Measurements from ENCODE around the gene ADM. TPM values are rescaled to one million over a fixed set of nuclear protein-coding genes. Genes with fewer than 3 reads are reported as not detected.

ADM gene
- total and polyA plus RNA-seq, 2 experiments from 2014 or later = 75.8 to 95.9 TPM

GRCh38 chr11:10293423-10294289 lies 11.2 kb upstream of the ADM start, which contains the start of gene SBF2:
Gene SBF2 (minus strand): TSS chr11:10294219. CDS start chr11:10294069, 150 bp downstream.
- Histone ChIP-seq H3K27ac (ENCODE audit: low read depth) (peak within 1 kb of the TSS; percentile 99), H3K4me3 (peak within 1 kb of the TSS; percentile 93), H3F3A (replicated peaks; ENCODE audit: low read depth) (no peaks in the 10 kb centered on the region), H3K27me3 (ENCODE audit: insufficient read depth) (no peaks in the 10 kb centered on the region), H4K20me1 (replicated peaks; ENCODE audit: insufficient read depth) (peaks cover 12% of the 10 kb centered on the region; the same call in 1 of the 2 replicates), H3K4me2 (peak within 1 kb of the TSS; percentile 92), H3K36me3 (ENCODE audit: insufficient read depth) (no peaks in the 10 kb centered on the region), H3K79me2 (replicated peaks; ENCODE audit: insufficient read depth) (peaks cover 38% of the 10 kb centered on the region), H2AFZ (peak within 1 kb of the TSS; percentile 93), H3K9me2 (ENCODE audit: insufficient read depth) (no peaks in the 10 kb centered on the region), H3K4me1 (ENCODE audit: insufficient read depth) (peaks cover 43% of the 10 kb centered on the region)
- Mint-ChIP-seq H3K27me3 (ENCODE audit: insufficient read depth, low read depth, poor library complexity) (peaks cover 3% of the 10 kb centered on the region), H3K4me3 (peak within 1 kb of the TSS; percentile 90), H3K4me1 (peaks cover 45% of the 10 kb centered on the region), H3K9me3 (no peaks in the 10 kb centered on the region; the same call in 1 of the 3 replicates), H3K27ac (peak within 1 kb of the TSS; percentile 95; the same call in 1 of the 2 replicates), H3K36me3 (ENCODE audit: low read depth) (peaks cover 12% of the 10 kb centered on the region)
- TF ChIP-seq REST (IDR thresholded peaks at IDR 0.05; ENCODE audit: unreplicated experiment) = peak; percentile 15
- peak; percentile 57 for TF ChIP-seq CREB1 (CRISPR knock-in tag; IDR thresholded peaks at IDR 0.05; ENCODE audit: low read depth)
- TF ChIP-seq, protein P1, sequence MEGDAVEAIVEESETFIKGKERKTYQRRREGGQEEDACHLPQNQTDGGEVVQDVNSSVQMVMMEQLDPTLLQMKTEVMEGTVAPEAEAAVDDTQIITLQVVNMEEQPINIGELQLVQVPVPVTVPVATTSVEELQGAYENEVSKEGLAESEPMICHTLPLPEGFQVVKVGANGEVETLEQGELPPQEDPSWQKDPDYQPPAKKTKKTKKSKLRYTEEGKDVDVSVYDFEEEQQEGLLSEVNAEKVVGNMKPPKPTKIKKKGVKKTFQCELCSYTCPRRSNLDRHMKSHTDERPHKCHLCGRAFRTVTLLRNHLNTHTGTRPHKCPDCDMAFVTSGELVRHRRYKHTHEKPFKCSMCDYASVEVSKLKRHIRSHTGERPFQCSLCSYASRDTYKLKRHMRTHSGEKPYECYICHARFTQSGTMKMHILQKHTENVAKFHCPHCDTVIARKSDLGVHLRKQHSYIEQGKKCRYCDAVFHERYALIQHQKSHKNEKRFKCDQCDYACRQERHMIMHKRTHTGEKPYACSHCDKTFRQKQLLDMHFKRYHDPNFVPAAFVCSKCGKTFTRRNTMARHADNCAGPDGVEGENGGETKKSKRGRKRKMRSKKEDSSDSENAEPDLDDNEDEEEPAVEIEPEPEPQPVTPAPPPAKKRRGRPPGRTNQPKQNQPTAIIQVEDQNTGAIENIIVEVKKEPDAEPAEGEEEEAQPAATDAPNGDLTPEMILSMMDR (conservative IDR thresholded peaks at IDR 0.05; ENCODE audit: low read depth in 2 of 2) = no peak
- TF ChIP-seq ZNF462 (CRISPR knock-in tag; IDR thresholded peaks at IDR 0.05) = no peak
- TF ChIP-seq, protein P2, sequence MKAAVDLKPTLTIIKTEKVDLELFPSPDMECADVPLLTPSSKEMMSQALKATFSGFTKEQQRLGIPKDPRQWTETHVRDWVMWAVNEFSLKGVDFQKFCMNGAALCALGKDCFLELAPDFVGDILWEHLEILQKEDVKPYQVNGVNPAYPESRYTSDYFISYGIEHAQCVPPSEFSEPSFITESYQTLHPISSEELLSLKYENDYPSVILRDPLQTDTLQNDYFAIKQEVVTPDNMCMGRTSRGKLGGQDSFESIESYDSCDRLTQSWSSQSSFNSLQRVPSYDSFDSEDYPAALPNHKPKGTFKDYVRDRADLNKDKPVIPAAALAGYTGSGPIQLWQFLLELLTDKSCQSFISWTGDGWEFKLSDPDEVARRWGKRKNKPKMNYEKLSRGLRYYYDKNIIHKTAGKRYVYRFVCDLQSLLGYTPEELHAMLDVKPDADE (IDR thresholded peaks at IDR 0.05) = no peak
- TF ChIP-seq JUNB (IDR thresholded peaks at IDR 0.05; ENCODE audit: unreplicated experiment) = no peak
- TF ChIP-seq POLR2AphosphoS5 (IDR thresholded peaks at IDR 0.05; ENCODE audit: low read depth) = peak; percentile 50
- TF ChIP-seq STAT1 (IDR thresholded peaks at IDR 0.05; ENCODE audit: unreplicated experiment) = no peak
- no peak for TF ChIP-seq EZH2 (IDR thresholded peaks at IDR 0.05; ENCODE audit: low read depth, unreplicated experiment)
- peak; percentile 75 for ATAC-seq
- DNase-seq (ENCODE audit: low spot score) = peak; percentile 88
